ENCODE results near the gene PDGFRB.

DNA sequence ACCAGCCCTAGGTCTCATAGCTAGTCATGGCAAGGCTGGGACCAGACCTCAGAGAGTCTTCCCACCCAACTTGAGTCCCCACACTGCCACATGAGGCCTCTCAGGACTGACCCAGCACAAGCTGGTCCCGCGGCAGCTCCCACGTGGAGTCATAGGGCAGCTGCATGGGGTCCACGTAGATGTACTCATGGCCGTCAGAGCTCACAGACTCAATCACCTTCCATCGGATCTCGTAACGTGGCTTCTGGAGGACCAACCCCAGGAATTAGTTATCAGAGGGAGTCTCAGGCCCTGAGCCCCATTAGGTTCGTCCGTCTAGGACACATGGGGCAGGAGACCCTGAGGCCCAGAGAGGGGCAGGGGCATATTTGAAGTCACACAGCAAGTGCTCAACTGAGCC lies 30.3 kb downstream of the PDGFRB start:
- TF ChIP-seq, protein P1, sequence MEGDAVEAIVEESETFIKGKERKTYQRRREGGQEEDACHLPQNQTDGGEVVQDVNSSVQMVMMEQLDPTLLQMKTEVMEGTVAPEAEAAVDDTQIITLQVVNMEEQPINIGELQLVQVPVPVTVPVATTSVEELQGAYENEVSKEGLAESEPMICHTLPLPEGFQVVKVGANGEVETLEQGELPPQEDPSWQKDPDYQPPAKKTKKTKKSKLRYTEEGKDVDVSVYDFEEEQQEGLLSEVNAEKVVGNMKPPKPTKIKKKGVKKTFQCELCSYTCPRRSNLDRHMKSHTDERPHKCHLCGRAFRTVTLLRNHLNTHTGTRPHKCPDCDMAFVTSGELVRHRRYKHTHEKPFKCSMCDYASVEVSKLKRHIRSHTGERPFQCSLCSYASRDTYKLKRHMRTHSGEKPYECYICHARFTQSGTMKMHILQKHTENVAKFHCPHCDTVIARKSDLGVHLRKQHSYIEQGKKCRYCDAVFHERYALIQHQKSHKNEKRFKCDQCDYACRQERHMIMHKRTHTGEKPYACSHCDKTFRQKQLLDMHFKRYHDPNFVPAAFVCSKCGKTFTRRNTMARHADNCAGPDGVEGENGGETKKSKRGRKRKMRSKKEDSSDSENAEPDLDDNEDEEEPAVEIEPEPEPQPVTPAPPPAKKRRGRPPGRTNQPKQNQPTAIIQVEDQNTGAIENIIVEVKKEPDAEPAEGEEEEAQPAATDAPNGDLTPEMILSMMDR (conservative IDR thresholded peaks at IDR 0.05) = no peak
- TF ChIP-seq EZH2 (IDR thresholded peaks at IDR 0.05; ENCODE audit: low read depth) = no peak

Measured in PC-9 (cell line).